ENCODE results near the gene ANO7. TPM values are rescaled to one million over a fixed set of nuclear protein-coding genes. Genes with fewer than 3 reads are reported as not detected.

Gene ANO7
- polyA plus RNA-seq, 1 of the 3 experiments (the other 2 are of a cell fraction): 0.81 TPM

DNA sequence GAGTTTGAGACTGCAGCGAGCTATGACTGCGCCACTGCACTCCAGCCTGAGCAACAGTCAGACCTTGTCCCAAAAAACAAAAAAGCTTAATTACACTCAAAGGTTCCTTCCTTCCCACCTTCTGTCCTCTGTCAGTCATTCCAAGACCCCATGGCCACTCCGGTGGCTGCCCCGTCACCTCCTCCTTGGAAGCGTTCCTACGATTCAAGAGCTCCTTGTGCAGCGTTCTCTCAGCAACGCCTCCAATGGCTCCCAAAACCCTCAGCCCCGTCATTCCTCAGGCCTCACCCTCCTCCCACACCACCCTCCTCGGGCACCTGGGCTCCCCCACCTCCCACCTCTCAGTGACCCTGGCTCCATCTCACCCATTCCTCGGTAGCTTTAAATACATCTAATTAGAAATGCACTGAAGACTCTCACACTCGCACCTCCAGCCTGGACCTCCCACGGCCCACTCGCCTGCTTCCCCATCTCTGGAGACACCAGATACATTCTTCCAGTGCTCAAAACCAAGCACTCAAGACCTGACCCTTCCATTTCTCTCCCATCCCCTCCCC is 47.2 kb upstream of the ANO7 start:
- Histone ChIP-seq H3K4me1 (ENCODE audit: control insufficient read depth in 1 of 2, insufficient read depth in 2 of 2, low read depth in 1 of 2, low read length in 1 of 2) (no peaks in the 10 kb centered on the region), H3K27me3 (ENCODE audit: insufficient read depth) (no peaks in the 10 kb centered on the region), H3K79me2 (ENCODE audit: insufficient read depth) (no peaks in the 10 kb centered on the region), H3K9ac (no peak overlapping the region), H2AFZ (ENCODE audit: low read depth) (no peak overlapping the region), H3K9me2 (no peaks in the 10 kb centered on the region), H4K20me1 (ENCODE audit: insufficient read depth) (no peaks in the 10 kb centered on the region), H3F3A (replicated peaks; ENCODE audit: insufficient read depth) (peaks cover 5% of the 10 kb centered on the region), H3K4me2 (no peak overlapping the region), H3K36me3 (replicated peaks in 1 of 2; ENCODE audit: control insufficient read depth in 1 of 2, insufficient read depth in 2 of 2, low read length in 1 of 2) (no peaks in the 10 kb centered on the region), H3K9me3 (no peaks in the 10 kb centered on the region), H3K4me3 (ENCODE audit: low read depth in 2 of 2, low read length in 1 of 2) (no peak overlapping the region), H3K27ac (ENCODE audit: low read depth in 2 of 2, low read length in 1 of 2) (no peak overlapping the region)
- ChIA-PET POLR2A (no interaction called here), CTCF (no interaction called here)
- TF ChIP-seq SIN3A (IDR thresholded peaks at IDR 0.05; ENCODE audit: borderline replicate concordance, low read depth, low read length) (no peak), RXRA (IDR thresholded peaks at IDR 0.05; ENCODE audit: borderline replicate concordance, low read depth) (no peak), MAX (IDR thresholded peaks at IDR 0.05; ENCODE audit: low read depth) (no peak), TEAD4 (IDR thresholded peaks at IDR 0.05; ENCODE audit: borderline replicate concordance, insufficient read depth) (no peak), FOXM1 (IDR thresholded peaks at IDR 0.05; ENCODE audit: low read depth) (no peak), CTCF (IDR thresholded peaks at IDR 0.05) (no peak), EP300 (IDR thresholded peaks at IDR 0.05; ENCODE audit: borderline replicate concordance in 1 of 2, low read depth in 1 of 2, low read length in 1 of 2) (no peak), RFX5 (IDR thresholded peaks at IDR 0.05; ENCODE audit: low read length) (no peak), TAF1 (IDR thresholded peaks at IDR 0.05; ENCODE audit: borderline replicate concordance, low read depth, low read length) (no peak)
- 94% methylated on average over 14 of the region's 14 CpGs for WGBS (ENCODE audit: low lambda C conversion rate)
- DNase-seq: no peak

GRCh38 chr2:241142063-241142462 is 46.4 kb upstream of the ANO7 start:
- H3K79me2 ChIP-seq (ENCODE audit: insufficient read depth): no peaks in the 10 kb centered on the region
- no peaks in the 10 kb centered on the region for H3K9me3 ChIP-seq
- no peak overlapping the region for H3K27ac ChIP-seq (ENCODE audit: low read depth in 2 of 2, low read length in 1 of 2)
- no peaks in the 10 kb centered on the region for H3K36me3 ChIP-seq (replicated peaks in 1 of 2; ENCODE audit: control insufficient read depth in 1 of 2, insufficient read depth in 2 of 2, low read length in 1 of 2)
- H2AFZ ChIP-seq (ENCODE audit: low read depth): no peak overlapping the region
- no peak for DNase-seq
- no peak overlapping the region for H3K9ac ChIP-seq
- no peak overlapping the region for H3K4me3 ChIP-seq (ENCODE audit: low read depth in 2 of 2, low read length in 1 of 2)
- H3K9me2 ChIP-seq: no peaks in the 10 kb centered on the region
- no peak overlapping the region for H3K4me2 ChIP-seq
- ChIA-PET POLR2A (no interaction called here), CTCF (no interaction called here)
- H3K27me3 ChIP-seq (ENCODE audit: insufficient read depth): no peaks in the 10 kb centered on the region
- H4K20me1 ChIP-seq (ENCODE audit: insufficient read depth): no peaks in the 10 kb centered on the region
- 94% methylated on average over 6 of the region's 6 CpGs for WGBS (ENCODE audit: low lambda C conversion rate)
- H3K4me1 ChIP-seq (ENCODE audit: control insufficient read depth in 1 of 2, insufficient read depth in 2 of 2, low read depth in 1 of 2, low read length in 1 of 2): no peaks in the 10 kb centered on the region
- H3F3A ChIP-seq (replicated peaks; ENCODE audit: insufficient read depth): peaks cover 5% of the 10 kb centered on the region
- TF ChIP-seq MXI1 (IDR thresholded peaks at IDR 0.05; ENCODE audit: low read depth, low read length) (no peak), SIN3A (IDR thresholded peaks at IDR 0.05; ENCODE audit: borderline replicate concordance, low read depth, low read length) (no peak), GABPA (IDR thresholded peaks at IDR 0.05; ENCODE audit: low read depth) (no peak), USF2 (IDR thresholded peaks at IDR 0.05; ENCODE audit: borderline replicate concordance, low read depth, low read length) (no peak), FOSL2 (IDR thresholded peaks at IDR 0.05; ENCODE audit: borderline replicate concordance, low read depth) (no peak), RAD21 (IDR thresholded peaks at IDR 0.05; ENCODE audit: low read length) (no peak), MAX (IDR thresholded peaks at IDR 0.05; ENCODE audit: low read depth) (no peak), SMC3 (IDR thresholded peaks at IDR 0.05; ENCODE audit: low read depth, low read length) (no peak), JUND (IDR thresholded peaks at IDR 0.05) (no peak), ELF1 (IDR thresholded peaks at IDR 0.05) (no peak), YY1 (IDR thresholded peaks at IDR 0.05; ENCODE audit: low read depth) (no peak), TAF1 (IDR thresholded peaks at IDR 0.05; ENCODE audit: borderline replicate concordance, low read depth, low read length) (no peak), IRF3 (IDR thresholded peaks at IDR 0.05; ENCODE audit: low read depth, low read length) (no peak), RCOR1 (IDR thresholded peaks at IDR 0.05; ENCODE audit: low read length) (no peak)
- TF ChIP-seq, protein P1, sequence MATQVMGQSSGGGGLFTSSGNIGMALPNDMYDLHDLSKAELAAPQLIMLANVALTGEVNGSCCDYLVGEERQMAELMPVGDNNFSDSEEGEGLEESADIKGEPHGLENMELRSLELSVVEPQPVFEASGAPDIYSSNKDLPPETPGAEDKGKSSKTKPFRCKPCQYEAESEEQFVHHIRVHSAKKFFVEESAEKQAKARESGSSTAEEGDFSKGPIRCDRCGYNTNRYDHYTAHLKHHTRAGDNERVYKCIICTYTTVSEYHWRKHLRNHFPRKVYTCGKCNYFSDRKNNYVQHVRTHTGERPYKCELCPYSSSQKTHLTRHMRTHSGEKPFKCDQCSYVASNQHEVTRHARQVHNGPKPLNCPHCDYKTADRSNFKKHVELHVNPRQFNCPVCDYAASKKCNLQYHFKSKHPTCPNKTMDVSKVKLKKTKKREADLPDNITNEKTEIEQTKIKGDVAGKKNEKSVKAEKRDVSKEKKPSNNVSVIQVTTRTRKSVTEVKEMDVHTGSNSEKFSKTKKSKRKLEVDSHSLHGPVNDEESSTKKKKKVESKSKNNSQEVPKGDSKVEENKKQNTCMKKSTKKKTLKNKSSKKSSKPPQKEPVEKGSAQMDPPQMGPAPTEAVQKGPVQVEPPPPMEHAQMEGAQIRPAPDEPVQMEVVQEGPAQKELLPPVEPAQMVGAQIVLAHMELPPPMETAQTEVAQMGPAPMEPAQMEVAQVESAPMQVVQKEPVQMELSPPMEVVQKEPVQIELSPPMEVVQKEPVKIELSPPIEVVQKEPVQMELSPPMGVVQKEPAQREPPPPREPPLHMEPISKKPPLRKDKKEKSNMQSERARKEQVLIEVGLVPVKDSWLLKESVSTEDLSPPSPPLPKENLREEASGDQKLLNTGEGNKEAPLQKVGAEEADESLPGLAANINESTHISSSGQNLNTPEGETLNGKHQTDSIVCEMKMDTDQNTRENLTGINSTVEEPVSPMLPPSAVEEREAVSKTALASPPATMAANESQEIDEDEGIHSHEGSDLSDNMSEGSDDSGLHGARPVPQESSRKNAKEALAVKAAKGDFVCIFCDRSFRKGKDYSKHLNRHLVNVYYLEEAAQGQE (IDR thresholded peaks at IDR 0.05; ENCODE audit: low read depth, low read length): no peak

Measured in SK-N-SH (cell line).